ENCODE measurements around the gene RARRES2. TPM values are rescaled to one million over a fixed set of nuclear protein-coding genes. Genes with fewer than 3 reads are reported as not detected.

RARRES2 gene
- total RNA-seq, 4 donors from 2014 or later = 143 to 193 (median 173) TPM

GRCh38 chr7:150360363-150361058 lies 19.1 kb upstream of the RARRES2 start:
- Histone ChIP-seq H3K27ac (replicated peaks in 1 of 4) (no peak overlapping the region), H3K36me3 (no peaks in the 10 kb centered on the region), H3K27me3 (no peaks in the 10 kb centered on the region), H3K4me1 (peaks cover 0 to 20% (median 16%) of the 10 kb centered on the region in 4 donors), H3K9me3 (no peaks in the 10 kb centered on the region), H3K4me3 (no peak overlapping the region)
- no peak for DNase-seq (ENCODE audit: extremely low spot score)
- TF ChIP-seq EP300 (IDR thresholded peaks at IDR 0.05) (no peak), POLR2A (IDR thresholded peaks at IDR 0.05; ENCODE audit: low read depth) (no peak), CTCF (IDR thresholded peaks at IDR 0.05) (no peak), POLR2AphosphoS5 (IDR thresholded peaks at IDR 0.05) (no peak)
- intact Hi-C loops (cut with DNase I) = no loop called here
- WGBS = 75% methylated on average over 5 of the region's 5 CpGs

- TF ChIP-seq POLR2A (IDR thresholded peaks at IDR 0.05; ENCODE audit: low read depth) (no peak), CTCF (IDR thresholded peaks at IDR 0.05) (no peak), EP300 (IDR thresholded peaks at IDR 0.05) (no peak), POLR2AphosphoS5 (IDR thresholded peaks at IDR 0.05) (no peak)
- no peak for DNase-seq (ENCODE audit: extremely low spot score)
- intact Hi-C loops (cut with DNase I) = no loop called here
- H3K36me3 ChIP-seq = no peaks in the 10 kb centered on the region
- H3K27me3 ChIP-seq = no peaks in the 10 kb centered on the region
- WGBS = 94% methylated on average over 2 of the region's 2 CpGs
- peaks cover 0 to 25% (median 19%) of the 10 kb centered on the region in 4 donors for H3K4me1 ChIP-seq
- H3K4me3 ChIP-seq = no peak overlapping the region
- H3K9me3 ChIP-seq = no peaks in the 10 kb centered on the region
- no peak overlapping the region for H3K27ac ChIP-seq (replicated peaks in 1 of 4)
Measured at GRCh38 chr7:150359622-150360362, 18.4 kb upstream of the RARRES2 start.

DNA sequence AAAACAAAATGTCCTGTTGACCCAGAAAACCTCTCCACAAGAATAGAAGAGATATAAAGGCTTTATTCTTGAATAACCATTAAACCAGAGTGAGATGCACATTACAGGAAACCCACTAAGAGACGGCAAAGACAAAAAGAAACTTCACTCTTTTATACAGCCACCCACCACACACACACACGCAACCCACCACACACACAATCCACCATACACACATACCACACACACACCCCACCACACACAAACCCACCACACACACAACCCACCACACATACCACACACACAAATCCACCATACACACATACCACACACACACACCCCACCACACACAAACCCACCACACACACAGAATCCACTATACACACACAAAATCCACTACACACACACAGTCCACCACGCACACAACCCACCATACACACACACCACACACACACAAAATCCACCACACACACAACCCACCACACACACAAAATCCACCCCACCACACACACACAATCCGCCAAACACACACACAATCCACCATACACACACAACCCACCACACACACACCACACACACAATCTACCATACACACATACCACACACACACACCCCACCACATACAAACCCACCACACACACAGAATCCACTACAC lies 17.7 kb upstream of the RARRES2 start:
- H3K4me1 ChIP-seq = peaks cover 0 to 25% (median 21%) of the 10 kb centered on the region in 4 donors
- no peaks in the 10 kb centered on the region for H3K9me3 ChIP-seq
- no peaks in the 10 kb centered on the region for H3K36me3 ChIP-seq
- no peak for TF ChIP-seq EP300 (IDR thresholded peaks at IDR 0.05)
- no peak for TF ChIP-seq POLR2AphosphoS5 (IDR thresholded peaks at IDR 0.05)
- no peak for TF ChIP-seq POLR2A (IDR thresholded peaks at IDR 0.05; ENCODE audit: low read depth)
- no peak for TF ChIP-seq CTCF (IDR thresholded peaks at IDR 0.05)
- intact Hi-C loops (cut with DNase I) = no loop called here
- 92% methylated on average over 4 of the region's 4 CpGs for WGBS
- H3K27me3 ChIP-seq = no peaks in the 10 kb centered on the region
- no peak overlapping the region for H3K27ac ChIP-seq (replicated peaks in 1 of 4)
- H3K4me3 ChIP-seq = no peak overlapping the region
- DNase-seq (ENCODE audit: extremely low spot score) = no peak

DNA sequence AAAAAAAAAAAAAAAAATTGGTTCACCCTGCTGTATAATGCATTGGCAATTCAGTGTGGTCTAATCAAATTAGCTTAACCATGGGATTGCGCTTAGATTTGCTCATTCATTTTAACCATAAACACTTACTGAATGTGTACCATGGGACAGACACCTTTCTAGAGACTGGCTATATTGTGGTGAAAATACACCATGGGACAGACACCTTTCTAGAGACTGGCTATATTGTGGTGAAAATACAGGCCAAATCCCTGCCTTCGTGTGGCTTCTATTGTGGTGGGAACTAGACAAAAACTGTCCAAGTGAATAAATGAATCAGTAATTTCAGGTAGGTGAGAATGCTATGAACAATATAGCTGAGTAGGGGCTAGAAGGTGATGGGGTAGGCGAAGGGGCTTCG lies 17.0 kb upstream of the RARRES2 start:
- Histone ChIP-seq H3K4me3 (no peak overlapping the region), H3K27ac (replicated peaks in 1 of 4) (no peak overlapping the region), H3K36me3 (no peaks in the 10 kb centered on the region), H3K9me3 (no peaks in the 10 kb centered on the region), H3K4me1 (peaks cover 0 to 25% (median 21%) of the 10 kb centered on the region in 4 donors), H3K27me3 (no peaks in the 10 kb centered on the region)
- intact Hi-C loops (cut with DNase I) = no loop called here
- TF ChIP-seq EP300 (IDR thresholded peaks at IDR 0.05) (no peak), POLR2A (IDR thresholded peaks at IDR 0.05; ENCODE audit: low read depth) (no peak), POLR2AphosphoS5 (IDR thresholded peaks at IDR 0.05) (no peak), CTCF (IDR thresholded peaks at IDR 0.05) (no peak)
- WGBS = 97% methylated on average over 4 of the region's 4 CpGs
- no peak for DNase-seq (ENCODE audit: extremely low spot score)

All from esophagus muscularis mucosa (tissue), 4 donors.